Esophagus squamous epithelium (tissue), 5 donors: ENCODE results near the gene GALNT14. TPM values are rescaled to one million over a fixed set of nuclear protein-coding genes. Genes with fewer than 3 reads are reported as not detected.

Experiments used
- DNase-seq: peaks from one replicate; lab custom pipeline; 2025; lab: John Stamatoyannopoulos, UW
- H3K27ac ChIP-seq, 4 donors: fragments of 200-600 bp; sonication (generic); one replicate each; pipeline ENCODE4 v1.5.1; 2016 to 2019; ENCODE audit warnings: mild to moderate bottlenecking in 1 of 4
- H3K27me3 ChIP-seq, 4 donors: fragments of 200-600 bp; sonication (generic); 1 replicate in 3 of 4; 2 replicates in 1 of 4; pipeline versions ENCODE4 v1.5.1 to v1.6.0; 2017 to 2021; ENCODE audit warnings: antibody characterized with exemption in 1 of 4
- H3K36me3 ChIP-seq, 3 donors: fragments of 200-600 bp; sonication (generic); one replicate each; pipeline ENCODE4 v1.5.1; 2016 to 2019
- H3K4me1 ChIP-seq, 3 donors: fragments of 200-600 bp; sonication (generic); one replicate each; pipeline ENCODE4 v1.5.1; 2017 to 2019
- H3K4me3 ChIP-seq, 4 donors: fragments of 200-600 bp; sonication (generic); 1 replicate in 3 of 4; 2 replicates in 1 of 4; pipeline ENCODE4 v1.5.1; 2016 to 2019; ENCODE audit warnings: mild to moderate bottlenecking in 2 of 4, moderate library complexity in 1 of 4
- H3K9me3 ChIP-seq, 3 donors: fragments of 200-600 bp; sonication (generic); one replicate each; pipeline ENCODE4 v1.5.1; 2016 to 2019
- POLR2A ChIP-seq, 4 donors: fragments of 450-650 bp; IDR thresholded peaks; one replicate each; pipeline ENCODE4 v1.6.1; 2017; ENCODE audit warnings: antibody characterized with exemption in 4 of 4, mild to moderate bottlenecking in 4 of 4, moderate library complexity in 3 of 4
- WGBS, 2 donors: methylation state at CpG; one replicate each; pipeline ENCODE4 v1.1.5; 2018; 5-methylcytosine and 5-hydroxymethylcytosine counted together
- intact Hi-C: fragments of 100-400 bp; cut with DNase I; formaldehyde crosslinking; loops from one replicate; pipeline ENCODE4 v1.15.0; 2022
- total RNA-seq, 4 donors: library from RNA; depleted of rRNA; stranded (reverse); fragments of >200 nt; gene quantifications; one replicate each; pipeline ENCODE4 v1.1.0, GENCODE V29; 2016
- TF ChIP-seq, protein P1 (sequence below), 6 experiments: fragments of 450-650 bp in 4 of 6; fragments of 200-600 bp in 2 of 6; sonication (generic) in 2 of 6; IDR thresholded peaks; one replicate each; pipeline ENCODE4 v1.5.1; 2016 to 2019; ENCODE audit warnings: antibody characterized with exemption in 6 of 6, mild to moderate bottlenecking in 4 of 6, moderate library complexity in 4 of 6
- donor health status: DM: yes; HTN: yes; CAD: no.

The GALNT14 gene
- total RNA-seq, 4 donors from 2014 or later, result 18.6 to 29.0 (median 21.3) TPM

DNA sequence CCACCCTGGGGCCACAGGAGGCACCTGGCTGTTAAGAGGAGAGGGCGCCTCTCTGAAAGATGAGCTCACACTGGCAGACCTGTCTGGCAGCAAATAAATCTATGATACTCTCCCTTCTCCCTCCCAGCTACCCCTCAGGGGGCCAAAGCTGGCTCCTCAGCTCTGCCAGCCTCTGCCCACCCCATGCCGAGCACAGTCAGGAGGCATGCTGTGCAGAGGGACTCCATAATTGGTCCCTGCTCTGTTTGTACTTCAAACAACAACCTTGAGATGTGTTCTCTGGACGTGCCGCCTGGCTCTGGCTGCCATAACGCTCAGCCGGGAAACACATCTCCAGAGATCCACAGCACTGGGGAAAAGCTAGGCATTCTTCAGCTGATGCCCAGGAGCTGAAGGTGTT lies 126.7 kb downstream of the GALNT14 start:
- Histone ChIP-seq H3K4me3 (no peak overlapping the region), H3K9me3 (no peaks in the 10 kb centered on the region), H3K4me1 (peaks cover 0 to 8% (median 0%) of the 10 kb centered on the region in 3 donors), H3K27ac (no peak overlapping the region), H3K36me3 (no peaks in the 10 kb centered on the region), H3K27me3 (peaks cover 0 to 10% (median 0%) of the 10 kb centered on the region in 4 donors)
- no peak for DNase-seq
- TF ChIP-seq POLR2A (IDR thresholded peaks at IDR 0.05), result no peak
- TF ChIP-seq, protein P1, sequence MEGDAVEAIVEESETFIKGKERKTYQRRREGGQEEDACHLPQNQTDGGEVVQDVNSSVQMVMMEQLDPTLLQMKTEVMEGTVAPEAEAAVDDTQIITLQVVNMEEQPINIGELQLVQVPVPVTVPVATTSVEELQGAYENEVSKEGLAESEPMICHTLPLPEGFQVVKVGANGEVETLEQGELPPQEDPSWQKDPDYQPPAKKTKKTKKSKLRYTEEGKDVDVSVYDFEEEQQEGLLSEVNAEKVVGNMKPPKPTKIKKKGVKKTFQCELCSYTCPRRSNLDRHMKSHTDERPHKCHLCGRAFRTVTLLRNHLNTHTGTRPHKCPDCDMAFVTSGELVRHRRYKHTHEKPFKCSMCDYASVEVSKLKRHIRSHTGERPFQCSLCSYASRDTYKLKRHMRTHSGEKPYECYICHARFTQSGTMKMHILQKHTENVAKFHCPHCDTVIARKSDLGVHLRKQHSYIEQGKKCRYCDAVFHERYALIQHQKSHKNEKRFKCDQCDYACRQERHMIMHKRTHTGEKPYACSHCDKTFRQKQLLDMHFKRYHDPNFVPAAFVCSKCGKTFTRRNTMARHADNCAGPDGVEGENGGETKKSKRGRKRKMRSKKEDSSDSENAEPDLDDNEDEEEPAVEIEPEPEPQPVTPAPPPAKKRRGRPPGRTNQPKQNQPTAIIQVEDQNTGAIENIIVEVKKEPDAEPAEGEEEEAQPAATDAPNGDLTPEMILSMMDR (IDR thresholded peaks at IDR 0.05), result no peak
- WGBS, 2 donors, result 81 to 90% methylated on average over 2 to 4 of the region's 6 CpGs
- intact Hi-C loops, result no loop called here

DNA sequence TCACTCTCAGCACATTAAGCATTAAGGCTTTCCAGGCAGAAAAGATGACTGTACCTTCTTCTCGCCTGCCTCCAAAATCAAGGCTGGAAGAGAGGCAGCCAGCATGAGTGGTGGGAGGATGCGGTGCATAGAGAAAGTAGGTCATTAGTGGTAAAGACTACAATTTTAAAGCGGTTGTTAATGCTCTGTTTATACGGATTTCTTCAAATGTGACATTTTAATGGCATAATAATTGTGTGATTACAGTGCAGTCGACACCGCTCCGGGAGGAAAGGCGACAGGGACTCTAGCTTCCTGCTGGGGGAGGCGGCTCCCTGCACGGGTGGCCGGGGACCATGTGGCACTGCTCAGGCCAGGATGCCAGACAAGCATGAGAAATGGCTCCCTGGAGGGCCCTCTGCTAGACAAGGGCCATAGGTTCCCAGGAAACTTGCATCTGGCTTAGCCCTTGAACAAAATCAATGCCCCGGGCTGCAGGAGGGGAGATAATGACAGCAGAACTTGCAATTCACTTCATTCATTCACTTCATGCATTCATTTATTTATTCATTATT lies 129.6 kb downstream of the GALNT14 start:
- Histone ChIP-seq H3K27me3 (peaks cover 0 to 10% (median 0%) of the 10 kb centered on the region in 4 donors), H3K4me3 (no peak overlapping the region), H3K27ac (no peak overlapping the region), H3K9me3 (no peaks in the 10 kb centered on the region), H3K4me1 (peaks cover 0 to 8% (median 0%) of the 10 kb centered on the region in 3 donors), H3K36me3 (no peaks in the 10 kb centered on the region)
- TF ChIP-seq POLR2A (IDR thresholded peaks at IDR 0.05), result no peak
- TF ChIP-seq, protein P1 (IDR thresholded peaks at IDR 0.05), result no peak
- 62 to 69% methylated on average over 12 of the region's 12 CpGs for WGBS, 2 donors
- intact Hi-C loops, result no loop called here
- DNase-seq, result no peak

DNA sequence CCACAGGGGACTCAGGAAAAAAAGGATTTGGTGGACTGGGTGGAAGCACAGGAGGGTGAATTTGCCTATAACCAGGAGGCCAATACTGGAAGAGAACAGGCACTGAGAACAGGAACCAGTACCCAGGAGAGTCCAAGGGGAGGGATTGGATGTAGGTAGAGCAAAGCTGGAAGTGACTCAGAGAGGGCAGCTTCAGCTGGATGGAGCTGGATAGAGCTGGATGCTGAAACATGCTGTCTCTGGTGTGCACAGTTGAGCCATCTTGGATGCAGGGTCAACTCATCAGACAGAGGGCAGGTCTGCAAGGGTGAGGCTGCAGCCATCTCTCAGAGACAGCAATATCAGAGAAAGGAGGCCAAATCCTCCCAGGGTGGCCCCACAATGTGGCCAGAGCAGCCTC lies 134.0 kb downstream of the GALNT14 start:
- DNase-seq, result no peak
- H3K27me3 ChIP-seq, result no peaks in the 10 kb centered on the region
- H3K9me3 ChIP-seq, result no peaks in the 10 kb centered on the region
- no peaks in the 10 kb centered on the region for H3K36me3 ChIP-seq
- TF ChIP-seq POLR2A (IDR thresholded peaks at IDR 0.05), result no peak
- TF ChIP-seq, protein P1 (IDR thresholded peaks at IDR 0.05), result no peak
- no peaks in the 10 kb centered on the region for H3K4me1 ChIP-seq
- no peak overlapping the region for H3K27ac ChIP-seq
- H3K4me3 ChIP-seq, result no peak overlapping the region
- intact Hi-C loops, result no loop called here

DNA sequence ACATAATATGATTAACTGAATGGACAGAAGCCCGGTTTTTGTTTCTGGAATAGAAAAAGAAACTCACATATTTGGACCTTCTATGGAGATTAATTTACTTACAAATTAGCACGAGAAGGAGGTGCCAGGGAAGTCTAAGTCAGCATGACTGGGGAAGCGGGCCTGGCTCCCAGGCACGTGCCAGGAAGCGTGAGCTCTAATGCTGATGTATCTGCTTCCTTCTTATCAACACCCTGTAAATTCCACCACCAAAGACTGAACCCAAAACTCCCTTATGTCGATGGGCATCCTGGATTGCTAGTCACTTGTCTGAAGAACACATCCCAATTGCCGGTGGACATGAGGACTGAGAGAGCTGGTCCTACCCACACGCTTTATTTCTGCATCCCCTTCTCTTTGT lies 134.5 kb downstream of the GALNT14 start:
- H3K36me3 ChIP-seq, result no peaks in the 10 kb centered on the region
- no peak for DNase-seq
- intact Hi-C loops, result no loop called here
- H3K4me3 ChIP-seq, result no peak overlapping the region
- TF ChIP-seq, protein P1 (IDR thresholded peaks at IDR 0.05), result no peak
- no peak for TF ChIP-seq POLR2A (IDR thresholded peaks at IDR 0.05)
- H3K9me3 ChIP-seq, result no peaks in the 10 kb centered on the region
- 55 to 64% methylated on average over 8 of the region's 8 CpGs for WGBS, 2 donors
- H3K27ac ChIP-seq, result no peak overlapping the region
- no peaks in the 10 kb centered on the region for H3K4me1 ChIP-seq
- no peaks in the 10 kb centered on the region for H3K27me3 ChIP-seq

DNA sequence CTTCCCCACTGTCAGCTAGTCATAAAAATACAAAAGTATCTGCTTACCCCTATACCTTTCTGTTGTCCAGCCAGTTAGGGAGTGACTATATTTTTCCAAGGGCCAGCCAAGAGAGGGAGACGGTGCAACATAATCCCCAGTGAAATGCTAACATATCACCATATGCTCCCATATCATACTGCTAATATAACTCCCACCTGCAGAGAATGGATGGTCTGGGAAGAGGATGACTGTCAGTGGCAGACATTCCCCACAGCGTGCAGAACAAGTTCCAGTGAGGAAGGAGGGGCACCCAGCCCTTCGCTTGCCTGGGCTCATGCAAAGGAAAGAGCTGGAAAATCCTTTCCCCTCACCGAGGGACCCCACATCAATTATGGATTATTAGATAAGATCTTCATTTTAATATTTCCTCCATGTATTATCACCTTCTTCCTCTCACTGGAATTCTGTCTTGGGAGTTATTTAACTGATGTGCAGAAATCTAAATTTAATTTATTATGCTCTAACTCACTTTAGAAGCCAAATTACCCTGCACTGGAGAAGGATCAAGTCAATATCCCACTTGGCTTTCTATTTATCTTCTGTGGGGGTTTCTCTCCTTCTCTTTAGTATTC lies 135.6 kb downstream of the GALNT14 start:
- H3K9me3 ChIP-seq, result no peaks in the 10 kb centered on the region
- no peaks in the 10 kb centered on the region for H3K36me3 ChIP-seq
- H3K27me3 ChIP-seq, result no peaks in the 10 kb centered on the region
- no peaks in the 10 kb centered on the region for H3K4me1 ChIP-seq
- no peak for DNase-seq
- TF ChIP-seq POLR2A (IDR thresholded peaks at IDR 0.05), result no peak
- TF ChIP-seq, protein P1 (IDR thresholded peaks at IDR 0.05), result no peak
- H3K4me3 ChIP-seq, result no peak overlapping the region
- H3K27ac ChIP-seq, result no peak overlapping the region
- 82 to 83% methylated on average over 4 of the region's 4 CpGs for WGBS, 2 donors
- intact Hi-C loops, result no loop called here
